GM21360 (cell line): ENCODE data around the gene HELZ2.
"Not testable (repeated sequence)": the region's sequence is repeated elsewhere in the genome, so short reads cannot be mapped to it uniquely, and the experiment has no call there.

ENCODE experiments used
- ATAC-seq: cut with Tn5 transposase; IDR thresholded peaks from one replicate; pipeline ENCODE4 v1.9.1; 2021; ENCODE audit warnings: mild to moderate bottlenecking, moderate library complexity; ENCODE audit not compliant: unreplicated experiment

Gene HELZ2

GRCh38 chr20:63566395-63567135 lies 7.5 kb downstream of the HELZ2 start:
- ATAC-seq, result no peak

GRCh38 chr20:63565699-63566335 lies 8.2 kb downstream of the HELZ2 start:
- no peak for ATAC-seq

GRCh38 chr20:63565021-63565698 lies 8.9 kb downstream of the HELZ2 start:
- no peak for ATAC-seq

- ATAC-seq, result no peak
Observed at GRCh38 chr20:63564036-63564810, 9.8 kb downstream of the HELZ2 start.

GRCh38 chr20:63563225-63563935 lies 10.7 kb downstream of the HELZ2 start:
- ATAC-seq, result no peak

GRCh38 chr20:63562461-63563224 lies 11.4 kb downstream of the HELZ2 start:
- ATAC-seq, result no peak

GRCh38 chr20:63561624-63562396 lies 12.2 kb downstream of the HELZ2 start:
- ATAC-seq, result no peak

- no peak for ATAC-seq
Observed at GRCh38 chr20:63560856-63561609, 13.0 kb downstream of the HELZ2 start.

- ATAC-seq, result no peak
Observed at GRCh38 chr20:63560333-63560805, 13.7 kb downstream of the HELZ2 start.

- ATAC-seq, result not testable (repeated sequence)
Observed at GRCh38 chr20:63559485-63560332, 14.3 kb downstream of the HELZ2 start.

GRCh38 chr20:63558804-63559484 lies 15.1 kb downstream of the HELZ2 start:
- no peak for ATAC-seq

GRCh38 chr20:63557481-63557891 lies 16.6 kb downstream of the HELZ2 start:
- no peak for ATAC-seq

- no peak for ATAC-seq
Observed at GRCh38 chr20:63556873-63557478, 17.1 kb downstream of the HELZ2 start.

GRCh38 chr20:63555661-63556381 lies 18.2 kb downstream of the HELZ2 start:
- ATAC-seq, result no peak

- ATAC-seq, result no peak
Observed at GRCh38 chr20:63554361-63555278, 19.4 kb downstream of the HELZ2 start.
